ENCODE data around the gene GRK2. TPM values are rescaled to one million over a fixed set of nuclear protein-coding genes. Genes with fewer than 3 reads are reported as not detected.

GRK2 gene
- total and polyA plus RNA-seq, 2 of the 13 experiments (the other 11 are each of a cell fraction or from before 2014, with no cell fraction given): 31.3 to 42.4 TPM

- TF ChIP-seq ETV5 (CRISPR knock-in tag; IDR thresholded peaks at IDR 0.05; ENCODE audit: borderline replicate concordance) (peak; percentile 81), ZNF205 (CRISPR knock-in tag; IDR thresholded peaks at IDR 0.05) (peak; percentile 81), KDM6A (CRISPR knock-in tag; IDR thresholded peaks at IDR 0.05; ENCODE audit: low read depth) (no peak), ZNF724P (CRISPR knock-in tag; IDR thresholded peaks at IDR 0.05; ENCODE audit: borderline replicate concordance) (no peak), ZFP1 (CRISPR knock-in tag; IDR thresholded peaks at IDR 0.05) (no peak), SP5 (CRISPR knock-in tag; IDR thresholded peaks at IDR 0.05; ENCODE audit: borderline replicate concordance, low read depth) (peak; percentile 46; the same call in 1 of the 2 replicates), ZNF740 (CRISPR knock-in tag; IDR thresholded peaks at IDR 0.05) (peak; percentile 71), ZNF337 (CRISPR knock-in tag; IDR thresholded peaks at IDR 0.05; ENCODE audit: borderline replicate concordance, low read depth) (no peak), SALL1 (CRISPR knock-in tag; IDR thresholded peaks at IDR 0.05) (peak; percentile 86), ARNTL (CRISPR knock-in tag; IDR thresholded peaks at IDR 0.05) (no peak), U2AF1 (optimal IDR thresholded peaks at IDR 0.05; ENCODE audit: low read depth, low read length) (no peak), EHMT2 (IDR thresholded peaks at IDR 0.05; ENCODE audit: borderline replicate concordance, low read depth, low read length) (no peak), THAP11 (CRISPR knock-in tag; IDR thresholded peaks at IDR 0.05) (peak; percentile 83), ZMAT5 (CRISPR knock-in tag; IDR thresholded peaks at IDR 0.05; ENCODE audit: borderline replicate concordance, low read depth) (no peak)
- TF ChIP-seq, protein P1, sequence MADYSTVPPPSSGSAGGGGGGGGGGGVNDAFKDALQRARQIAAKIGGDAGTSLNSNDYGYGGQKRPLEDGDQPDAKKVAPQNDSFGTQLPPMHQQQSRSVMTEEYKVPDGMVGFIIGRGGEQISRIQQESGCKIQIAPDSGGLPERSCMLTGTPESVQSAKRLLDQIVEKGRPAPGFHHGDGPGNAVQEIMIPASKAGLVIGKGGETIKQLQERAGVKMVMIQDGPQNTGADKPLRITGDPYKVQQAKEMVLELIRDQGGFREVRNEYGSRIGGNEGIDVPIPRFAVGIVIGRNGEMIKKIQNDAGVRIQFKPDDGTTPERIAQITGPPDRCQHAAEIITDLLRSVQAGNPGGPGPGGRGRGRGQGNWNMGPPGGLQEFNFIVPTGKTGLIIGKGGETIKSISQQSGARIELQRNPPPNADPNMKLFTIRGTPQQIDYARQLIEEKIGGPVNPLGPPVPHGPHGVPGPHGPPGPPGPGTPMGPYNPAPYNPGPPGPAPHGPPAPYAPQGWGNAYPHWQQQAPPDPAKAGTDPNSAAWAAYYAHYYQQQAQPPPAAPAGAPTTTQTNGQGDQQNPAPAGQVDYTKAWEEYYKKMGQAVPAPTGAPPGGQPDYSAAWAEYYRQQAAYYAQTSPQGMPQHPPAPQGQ (CRISPR knock-in tag; IDR thresholded peaks at IDR 0.05; ENCODE audit: borderline replicate concordance): no peak
- TF ChIP-seq, protein P2, sequence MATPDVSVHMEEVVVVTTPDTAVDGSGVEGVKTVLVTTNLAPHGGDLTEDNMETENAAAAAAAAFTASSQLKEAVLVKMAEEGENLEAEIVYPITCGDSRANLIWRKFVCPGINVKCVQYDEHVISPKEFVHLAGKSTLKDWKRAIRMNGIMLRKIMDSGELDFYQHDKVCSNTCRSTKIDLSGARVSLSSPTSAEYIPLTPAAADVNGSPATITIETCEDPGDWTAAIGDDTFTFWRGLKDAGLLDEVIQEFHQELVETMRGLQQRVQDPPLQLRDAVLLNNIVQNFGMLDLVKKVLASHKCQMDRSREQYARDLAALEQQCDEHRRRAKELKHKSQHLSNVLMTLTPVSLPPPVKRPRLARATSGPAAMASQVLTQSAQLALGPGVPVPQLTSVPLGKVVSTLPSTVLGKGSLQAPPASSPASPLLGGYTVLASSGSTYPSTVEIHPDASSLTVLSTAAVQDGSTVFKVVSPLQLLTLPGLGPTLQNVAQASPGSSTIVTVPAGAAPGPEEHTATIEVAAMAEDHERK (CRISPR knock-in tag; IDR thresholded peaks at IDR 0.05; ENCODE audit: low read depth): no peak
- TF ChIP-seq, protein P3, sequence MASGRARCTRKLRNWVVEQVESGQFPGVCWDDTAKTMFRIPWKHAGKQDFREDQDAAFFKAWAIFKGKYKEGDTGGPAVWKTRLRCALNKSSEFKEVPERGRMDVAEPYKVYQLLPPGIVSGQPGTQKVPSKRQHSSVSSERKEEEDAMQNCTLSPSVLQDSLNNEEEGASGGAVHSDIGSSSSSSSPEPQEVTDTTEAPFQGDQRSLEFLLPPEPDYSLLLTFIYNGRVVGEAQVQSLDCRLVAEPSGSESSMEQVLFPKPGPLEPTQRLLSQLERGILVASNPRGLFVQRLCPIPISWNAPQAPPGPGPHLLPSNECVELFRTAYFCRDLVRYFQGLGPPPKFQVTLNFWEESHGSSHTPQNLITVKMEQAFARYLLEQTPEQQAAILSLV (CRISPR knock-in tag; IDR thresholded peaks at IDR 0.05; ENCODE audit: borderline replicate concordance): no peak
- TF ChIP-seq, protein P4, sequence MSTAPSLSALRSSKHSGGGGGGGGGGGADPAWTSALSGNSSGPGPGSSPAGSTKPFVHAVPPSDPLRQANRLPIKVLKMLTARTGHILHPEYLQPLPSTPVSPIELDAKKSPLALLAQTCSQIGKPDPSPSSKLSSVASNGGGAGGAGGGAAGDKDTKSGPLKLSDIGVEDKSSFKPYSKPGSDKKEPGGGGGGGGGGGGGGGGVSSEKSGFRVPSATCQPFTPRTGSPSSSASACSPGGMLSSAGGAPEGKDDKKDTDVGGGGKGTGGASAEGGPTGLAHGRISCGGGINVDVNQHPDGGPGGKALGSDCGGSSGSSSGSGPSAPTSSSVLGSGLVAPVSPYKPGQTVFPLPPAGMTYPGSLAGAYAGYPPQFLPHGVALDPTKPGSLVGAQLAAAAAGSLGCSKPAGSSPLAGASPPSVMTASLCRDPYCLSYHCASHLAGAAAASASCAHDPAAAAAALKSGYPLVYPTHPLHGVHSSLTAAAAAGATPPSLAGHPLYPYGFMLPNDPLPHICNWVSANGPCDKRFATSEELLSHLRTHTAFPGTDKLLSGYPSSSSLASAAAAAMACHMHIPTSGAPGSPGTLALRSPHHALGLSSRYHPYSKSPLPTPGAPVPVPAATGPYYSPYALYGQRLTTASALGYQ (CRISPR knock-in tag; IDR thresholded peaks at IDR 0.05): no peak
Measured at GRCh38 chr11:67239783-67240575, 26.3 kb upstream of the GRK2 start (continued).

Data from HepG2 (cell line).